DND-41 (cell line): Measurements from ENCODE around the gene TMEM184A.

ENCODE experiments used
- ATAC-seq: fragments of 200-7000 bp; cut with Tn5 transposase; 3 replicates; pipeline ENCODE4 v1.9.1; 2021; ENCODE audit warnings: low read depth; ENCODE audit not compliant: insufficient read depth
- DNase-seq: peaks from one replicate; pipeline ENCODE4 v3.0.0-alpha.2; 2020
- H2AFZ ChIP-seq: 2 replicates; pipeline ENCODE4 v1.6.0; 2012; ENCODE audit warnings: low read depth, low read length
- H3K27ac ChIP-seq: 2 replicates; pipeline ENCODE4 v1.5.1; 2012; ENCODE audit warnings: low read length, inconsistent platforms
- H3K27me3 ChIP-seq: fragments of 200-600 bp; sonication (generic); 2 replicates; pipeline ENCODE4 v1.6.0; 2012; ENCODE audit warnings: low read length, mild to moderate bottlenecking, inconsistent platforms; ENCODE audit not compliant: insufficient read depth, poor library complexity
- H3K36me3 ChIP-seq: 2 replicates; pipeline ENCODE4 v1.5.1; 2012; ENCODE audit warnings: low read length, inconsistent platforms; ENCODE audit not compliant: insufficient read depth
- H3K4me1 ChIP-seq: 2 replicates; pipeline ENCODE4 v1.5.1; 2012; ENCODE audit warnings: mild to moderate bottlenecking, low read length; ENCODE audit not compliant: insufficient read depth
- H3K4me2 ChIP-seq: 2 replicates; pipeline ENCODE4 v1.6.0; 2012; ENCODE audit warnings: mild to moderate bottlenecking, moderate library complexity, low read length, inconsistent platforms; ENCODE audit not compliant: insufficient read depth
- H3K4me3 ChIP-seq, 2 experiments: fragments of 200-600 bp in 1 of 2; shearing (Covaris generic) in 1 of 2; 2 replicates each; pipeline ENCODE4 v1.5.1; 2012 to 2016; ENCODE audit warnings: inconsistent platforms in 2 of 2, low read length in 2 of 2, mild to moderate bottlenecking in 2 of 2, low read depth in 1 of 2, moderate library complexity in 1 of 2
- H3K79me2 ChIP-seq: 2 replicates; pipeline ENCODE4 v1.6.0; 2012; ENCODE audit warnings: low read length, inconsistent platforms; ENCODE audit not compliant: insufficient read depth
- H3K9ac ChIP-seq: 2 replicates; pipeline ENCODE4 v1.6.0; 2012; ENCODE audit warnings: low read depth, mild to moderate bottlenecking, inconsistent platforms, low read length, moderate library complexity
- H3K9me3 ChIP-seq: 2 replicates; pipeline ENCODE4 v1.5.1; 2012; ENCODE audit warnings: low read length, moderate library complexity, mild to moderate bottlenecking, inconsistent platforms; ENCODE audit not compliant: insufficient read depth, severe bottlenecking
- H4K20me1 ChIP-seq: 2 replicates; pipeline ENCODE4 v1.6.0; 2012; ENCODE audit warnings: low read length; ENCODE audit not compliant: insufficient read depth
- EZH2 ChIP-seq: IDR thresholded peaks from 3 replicates; pipeline ENCODE4 v1.6.1; 2012; ENCODE audit warnings: borderline replicate concordance, low read depth, mild to moderate bottlenecking, moderate library complexity, low read length, inconsistent platforms; ENCODE audit not compliant: severe bottlenecking
- TF ChIP-seq, protein P1 (sequence below): IDR thresholded peaks from 2 replicates; pipeline ENCODE4 v1.5.1; 2012; ENCODE audit warnings: borderline replicate concordance, low read length, moderate library complexity, mild to moderate bottlenecking; ENCODE audit not compliant: poor library complexity, severe bottlenecking; ENCODE audit errors: extremely low read depth

Gene TMEM184A

DNA sequence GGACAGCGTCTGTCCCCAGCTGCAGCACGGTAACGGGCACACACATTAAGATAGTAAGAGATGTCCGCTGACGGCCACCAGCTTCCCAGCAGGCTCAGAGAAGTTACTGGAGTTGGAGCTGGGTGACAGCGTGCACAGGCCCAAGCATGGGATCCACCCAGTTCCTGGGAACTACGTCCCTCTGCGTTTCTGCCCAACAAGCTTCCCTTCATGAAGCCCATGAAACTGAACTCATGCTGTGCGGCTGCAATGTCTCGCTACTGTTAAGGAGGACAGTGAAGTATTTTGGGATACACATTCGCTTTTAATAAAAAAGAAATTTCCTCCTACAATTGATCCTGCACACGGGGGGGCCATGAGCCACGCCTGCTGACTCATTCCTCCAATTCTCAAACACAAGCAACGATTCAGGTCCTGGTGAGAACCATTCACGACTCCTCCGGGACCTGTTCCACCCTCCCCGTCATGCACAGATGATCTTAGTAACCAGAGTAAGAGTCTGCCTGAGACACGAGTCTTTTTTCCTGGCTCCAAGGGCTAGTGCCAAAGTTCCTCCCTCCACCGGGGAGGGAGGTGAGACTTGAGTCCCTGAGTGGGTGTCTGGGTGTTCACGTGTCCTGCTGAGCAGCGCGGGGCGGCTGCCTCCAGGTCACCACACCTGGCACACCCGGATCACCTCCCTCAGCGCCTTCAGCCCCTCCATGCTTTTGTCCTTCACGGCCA, 11.2 kb upstream of the TMEM184A start:
- H3K36me3 ChIP-seq, result peaks cover 22% of the 10 kb centered on the region
- H3K4me1 ChIP-seq, result peaks cover 38% of the 10 kb centered on the region
- no peak overlapping the region for H2AFZ ChIP-seq
- H3K4me3 ChIP-seq, result no peak overlapping the region
- no peaks in the 10 kb centered on the region for H3K27me3 ChIP-seq
- H3K9me3 ChIP-seq, result no peaks in the 10 kb centered on the region
- no peak overlapping the region for H3K9ac ChIP-seq
- DNase-seq, result no peak
- no peak for ATAC-seq
- H4K20me1 ChIP-seq, result peaks cover 12% of the 10 kb centered on the region; the same call in 1 of the 2 replicates
- H3K4me2 ChIP-seq, result peak overlapping the region; percentile 90; the same call in 1 of the 2 replicates
- H3K79me2 ChIP-seq, result peaks cover 28% of the 10 kb centered on the region
- no peak overlapping the region for H3K27ac ChIP-seq
- TF ChIP-seq, protein P1, sequence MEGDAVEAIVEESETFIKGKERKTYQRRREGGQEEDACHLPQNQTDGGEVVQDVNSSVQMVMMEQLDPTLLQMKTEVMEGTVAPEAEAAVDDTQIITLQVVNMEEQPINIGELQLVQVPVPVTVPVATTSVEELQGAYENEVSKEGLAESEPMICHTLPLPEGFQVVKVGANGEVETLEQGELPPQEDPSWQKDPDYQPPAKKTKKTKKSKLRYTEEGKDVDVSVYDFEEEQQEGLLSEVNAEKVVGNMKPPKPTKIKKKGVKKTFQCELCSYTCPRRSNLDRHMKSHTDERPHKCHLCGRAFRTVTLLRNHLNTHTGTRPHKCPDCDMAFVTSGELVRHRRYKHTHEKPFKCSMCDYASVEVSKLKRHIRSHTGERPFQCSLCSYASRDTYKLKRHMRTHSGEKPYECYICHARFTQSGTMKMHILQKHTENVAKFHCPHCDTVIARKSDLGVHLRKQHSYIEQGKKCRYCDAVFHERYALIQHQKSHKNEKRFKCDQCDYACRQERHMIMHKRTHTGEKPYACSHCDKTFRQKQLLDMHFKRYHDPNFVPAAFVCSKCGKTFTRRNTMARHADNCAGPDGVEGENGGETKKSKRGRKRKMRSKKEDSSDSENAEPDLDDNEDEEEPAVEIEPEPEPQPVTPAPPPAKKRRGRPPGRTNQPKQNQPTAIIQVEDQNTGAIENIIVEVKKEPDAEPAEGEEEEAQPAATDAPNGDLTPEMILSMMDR, result no peak
- no peak for TF ChIP-seq EZH2

DNA sequence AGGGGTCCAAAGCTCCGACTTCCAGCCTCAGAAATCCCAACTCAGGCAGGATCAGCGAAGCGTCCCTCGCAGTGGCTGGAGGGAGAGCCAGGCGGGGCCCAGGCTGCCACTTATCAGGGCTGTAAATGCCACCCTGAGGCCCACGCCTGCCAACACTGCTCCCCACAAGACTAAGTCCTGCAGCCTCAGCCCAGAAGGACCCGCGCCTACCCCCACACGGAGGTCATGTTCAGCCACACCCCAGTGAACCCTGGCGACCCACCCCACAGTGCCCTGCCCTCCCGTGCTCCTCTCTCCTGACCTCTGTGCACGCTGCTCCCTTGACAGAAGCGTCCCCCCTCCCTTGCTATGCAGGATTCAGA, 10.7 kb upstream of the TMEM184A start:
- peaks cover 28% of the 10 kb centered on the region for H3K79me2 ChIP-seq
- H3K36me3 ChIP-seq, result peaks cover 19% of the 10 kb centered on the region
- H4K20me1 ChIP-seq, result peaks cover 12% of the 10 kb centered on the region; the same call in 1 of the 2 replicates
- H3K4me2 ChIP-seq, result peak overlapping the region; percentile 16; the same call in 1 of the 2 replicates
- no peak overlapping the region for H3K4me3 ChIP-seq
- H3K9me3 ChIP-seq, result no peaks in the 10 kb centered on the region
- no peak overlapping the region for H3K27ac ChIP-seq
- no peaks in the 10 kb centered on the region for H3K27me3 ChIP-seq
- no peak overlapping the region for H3K9ac ChIP-seq
- DNase-seq (no peak), ATAC-seq (no peak)
- no peak overlapping the region for H2AFZ ChIP-seq
- peaks cover 34% of the 10 kb centered on the region for H3K4me1 ChIP-seq
- no peak for TF ChIP-seq EZH2
- TF ChIP-seq, protein P1, result no peak

DNA sequence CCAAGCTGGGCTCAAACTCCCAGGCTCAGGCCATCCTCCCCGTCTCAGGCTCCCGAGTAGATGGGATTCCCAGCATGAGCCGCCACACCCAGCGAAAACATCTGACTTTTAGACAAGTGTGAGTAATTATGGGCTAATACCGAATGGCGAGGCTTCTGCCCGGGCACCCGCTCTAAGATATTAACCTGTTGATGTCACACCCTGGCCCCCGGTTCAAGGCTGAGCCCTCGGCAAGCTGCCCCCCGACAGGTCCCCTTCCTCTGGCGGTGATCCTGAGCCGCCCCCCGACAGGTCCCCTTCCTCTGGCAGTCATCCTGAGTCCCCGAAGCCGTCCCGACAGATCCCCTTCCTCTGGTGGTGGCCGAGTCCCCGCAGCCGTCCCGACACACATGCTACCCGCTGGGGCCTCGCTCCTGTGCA, 8.6 kb upstream of the TMEM184A start:
- Histone ChIP-seq H3K27me3 (no peaks in the 10 kb centered on the region), H3K79me2 (peaks cover 13% of the 10 kb centered on the region), H3K9me3 (no peaks in the 10 kb centered on the region), H3K4me2 (no peak overlapping the region), H3K36me3 (peaks cover 19% of the 10 kb centered on the region), H4K20me1 (peaks cover 12% of the 10 kb centered on the region; the same call in 1 of the 2 replicates), H3K4me3 (no peak overlapping the region), H3K9ac (no peak overlapping the region), H3K4me1 (peaks cover 22% of the 10 kb centered on the region), H2AFZ (no peak overlapping the region), H3K27ac (no peak overlapping the region)
- DNase-seq, result no peak
- ATAC-seq, result no peak
- TF ChIP-seq EZH2, result no peak
- TF ChIP-seq, protein P1, result no peak
